GM23338 (cell line): Measurements from ENCODE around the gene ETAA1. TPM values are rescaled to one million over a fixed set of nuclear protein-coding genes. Genes with fewer than 3 reads are reported as not detected.

Experiments
- ATAC-seq: fragments of 200-7000 bp; cut with Tn5 transposase; 3 replicates; pipeline ENCODE4 v1.9.1; 2020
- DNase-seq: peaks from one replicate; pipeline ENCODE4 v3.0.0-alpha.2; 2015; ENCODE audit warnings: low spot score
- H2AFZ ChIP-seq: fragments of 200-600 bp; sonication (generic); 2 replicates; pipeline ENCODE4 v1.8.0; 2016; ENCODE audit warnings: antibody characterized with exemption, mild to moderate bottlenecking, moderate library complexity
- H3F3A ChIP-seq: fragments of 200-600 bp; sonication (generic); replicated peaks from 2 replicates; pipeline ENCODE4 v1.8.0; 2017; ENCODE audit warnings: antibody characterized with exemption, mixed run types, low read depth
- H3K27ac ChIP-seq: fragments of 200-600 bp; sonication (generic); 2 replicates; pipeline ENCODE4 v1.6.1; 2016; ENCODE audit warnings: low read depth
- H3K27me3 ChIP-seq: fragments of 200-600 bp; sonication (generic); 2 replicates; pipeline ENCODE4 v1.8.0; 2016; ENCODE audit warnings: mild to moderate bottlenecking, mixed run types, moderate library complexity; ENCODE audit not compliant: insufficient read depth
- H3K36me3 ChIP-seq: fragments of 200-600 bp; sonication (generic); 2 replicates; pipeline ENCODE4 v1.8.0; 2016; ENCODE audit warnings: mild to moderate bottlenecking; ENCODE audit not compliant: insufficient read depth
- H3K4me1 ChIP-seq: fragments of 200-600 bp; sonication (generic); 2 replicates; pipeline ENCODE4 v1.8.0; 2016; ENCODE audit warnings: mild to moderate bottlenecking, moderate library complexity; ENCODE audit not compliant: insufficient read depth
- H3K4me2 ChIP-seq: fragments of 200-600 bp; sonication (generic); 2 replicates; pipeline ENCODE4 v1.7.1; 2017; ENCODE audit warnings: mixed run types
- H3K4me3 ChIP-seq: fragments of 200-600 bp; sonication (generic); 2 replicates; pipeline ENCODE4 v1.6.1; 2016; ENCODE audit warnings: mixed run types
- H3K79me2 ChIP-seq: fragments of 200-600 bp; sonication (generic); replicated peaks from 2 replicates; pipeline ENCODE4 v1.8.0; 2017; ENCODE audit warnings: mild to moderate bottlenecking; ENCODE audit not compliant: insufficient read depth
- H3K9me2 ChIP-seq: fragments of 200-600 bp; sonication (generic); 2 replicates; pipeline ENCODE4 v1.8.0; 2017; ENCODE audit not compliant: insufficient read depth
- H4K20me1 ChIP-seq: fragments of 200-600 bp; sonication (generic); replicated peaks from 2 replicates; pipeline ENCODE4 v1.8.0; 2017; ENCODE audit warnings: mild to moderate bottlenecking; ENCODE audit not compliant: insufficient read depth
- H3K27ac Mint-ChIP-seq: 2 replicates; pipeline ENCODE4 v1.8.0; 2020; ENCODE audit warnings: inconsistent platforms, mild to moderate bottlenecking, moderate library complexity, mixed read lengths
- H3K27me3 Mint-ChIP-seq: 3 replicates; pipeline ENCODE4 v1.8.0; 2022; ENCODE audit warnings: low read depth, mild to moderate bottlenecking, moderate library complexity, mixed read lengths, inconsistent platforms; ENCODE audit not compliant: insufficient read depth, poor library complexity
- H3K36me3 Mint-ChIP-seq: 3 replicates; pipeline ENCODE4 v1.8.0; 2021; ENCODE audit warnings: low read depth, mild to moderate bottlenecking, inconsistent platforms, moderate library complexity, mixed read lengths
- H3K4me1 Mint-ChIP-seq: 3 replicates; pipeline ENCODE4 v1.8.0; 2020; ENCODE audit warnings: mild to moderate bottlenecking, inconsistent platforms, mixed read lengths
- H3K4me3 Mint-ChIP-seq: 3 replicates; pipeline ENCODE4 v1.8.0; 2021; ENCODE audit warnings: moderate library complexity, mild to moderate bottlenecking, inconsistent platforms, mixed read lengths
- H3K9me3 Mint-ChIP-seq: 3 replicates; pipeline ENCODE4 v1.8.0; 2020; ENCODE audit warnings: moderate library complexity, mild to moderate bottlenecking, inconsistent platforms, mixed read lengths
- CTCF ChIP-seq, 2 experiments: fragments of 200-600 bp in 1 of 2; sonication (generic) in 1 of 2; conservative IDR thresholded peaks; 2 replicates each; pipeline versions ENCODE4 v1.5.1 to v1.6.1; 2016 to 2017; ENCODE audit warnings: antibody characterized with exemption in 2 of 2, low read depth in 2 of 2, mild to moderate bottlenecking in 2 of 2, moderate library complexity in 1 of 2
- EZH2phosphoT487 ChIP-seq: fragments of 200-600 bp; sonication (generic); IDR thresholded peaks from one replicate; pipeline ENCODE4 v1.8.1; 2018; ENCODE audit warnings: antibody characterized with exemption; ENCODE audit not compliant: unreplicated experiment
- JUNB ChIP-seq: IDR thresholded peaks from one replicate; pipeline ENCODE4 v1.6.1; 2016; ENCODE audit warnings: antibody characterized with exemption; ENCODE audit not compliant: unreplicated experiment
- POLR2AphosphoS5 ChIP-seq: IDR thresholded peaks from 2 replicates; pipeline ENCODE4 v1.6.1; 2016; ENCODE audit warnings: antibody characterized with exemption, low read depth
- REST ChIP-seq: IDR thresholded peaks from one replicate; pipeline ENCODE4 v1.6.1; 2018; ENCODE audit warnings: antibody characterized with exemption; ENCODE audit not compliant: unreplicated experiment
- STAT1 ChIP-seq: IDR thresholded peaks from one replicate; pipeline ENCODE4 v1.6.1; 2016; ENCODE audit warnings: antibody characterized with exemption; ENCODE audit not compliant: unreplicated experiment
- ZNF331 ChIP-seq: fragments of 250-450 bp; sonication (Bioruptor Pico); IDR thresholded peaks from 2 replicates; pipeline ENCODE4 v1.5.0; 2020; ENCODE audit warnings: low read depth, mild to moderate bottlenecking, moderate library complexity
- polyA plus RNA-seq: library from polyadenylated mRNA; unstranded; fragments of >200 nt; fragmentation: Nextera tagmentation; extraction: Ambion mirVana; gene quantifications from 2 replicates; pipeline ENCODE4 v1.2.1, GENCODE V29; 2016
- total RNA-seq: library from RNA; depleted of rRNA; stranded (reverse); fragments of >200 nt; shearing (Covaris generic); gene quantifications from 2 replicates; pipeline ENCODE4 v1.2.3, GENCODE V29; 2014
- TF ChIP-seq, protein P1 (sequence below): fragments of 250-450 bp; sonication (Bioruptor Pico); IDR thresholded peaks from 2 replicates; pipeline ENCODE4 v1.5.0; 2020; ENCODE audit warnings: mild to moderate bottlenecking, moderate library complexity

ETAA1 gene
- total and polyA plus RNA-seq, 2 experiments from 2014 or later = 22.2 to 45.5 TPM

- TF ChIP-seq, protein P1, sequence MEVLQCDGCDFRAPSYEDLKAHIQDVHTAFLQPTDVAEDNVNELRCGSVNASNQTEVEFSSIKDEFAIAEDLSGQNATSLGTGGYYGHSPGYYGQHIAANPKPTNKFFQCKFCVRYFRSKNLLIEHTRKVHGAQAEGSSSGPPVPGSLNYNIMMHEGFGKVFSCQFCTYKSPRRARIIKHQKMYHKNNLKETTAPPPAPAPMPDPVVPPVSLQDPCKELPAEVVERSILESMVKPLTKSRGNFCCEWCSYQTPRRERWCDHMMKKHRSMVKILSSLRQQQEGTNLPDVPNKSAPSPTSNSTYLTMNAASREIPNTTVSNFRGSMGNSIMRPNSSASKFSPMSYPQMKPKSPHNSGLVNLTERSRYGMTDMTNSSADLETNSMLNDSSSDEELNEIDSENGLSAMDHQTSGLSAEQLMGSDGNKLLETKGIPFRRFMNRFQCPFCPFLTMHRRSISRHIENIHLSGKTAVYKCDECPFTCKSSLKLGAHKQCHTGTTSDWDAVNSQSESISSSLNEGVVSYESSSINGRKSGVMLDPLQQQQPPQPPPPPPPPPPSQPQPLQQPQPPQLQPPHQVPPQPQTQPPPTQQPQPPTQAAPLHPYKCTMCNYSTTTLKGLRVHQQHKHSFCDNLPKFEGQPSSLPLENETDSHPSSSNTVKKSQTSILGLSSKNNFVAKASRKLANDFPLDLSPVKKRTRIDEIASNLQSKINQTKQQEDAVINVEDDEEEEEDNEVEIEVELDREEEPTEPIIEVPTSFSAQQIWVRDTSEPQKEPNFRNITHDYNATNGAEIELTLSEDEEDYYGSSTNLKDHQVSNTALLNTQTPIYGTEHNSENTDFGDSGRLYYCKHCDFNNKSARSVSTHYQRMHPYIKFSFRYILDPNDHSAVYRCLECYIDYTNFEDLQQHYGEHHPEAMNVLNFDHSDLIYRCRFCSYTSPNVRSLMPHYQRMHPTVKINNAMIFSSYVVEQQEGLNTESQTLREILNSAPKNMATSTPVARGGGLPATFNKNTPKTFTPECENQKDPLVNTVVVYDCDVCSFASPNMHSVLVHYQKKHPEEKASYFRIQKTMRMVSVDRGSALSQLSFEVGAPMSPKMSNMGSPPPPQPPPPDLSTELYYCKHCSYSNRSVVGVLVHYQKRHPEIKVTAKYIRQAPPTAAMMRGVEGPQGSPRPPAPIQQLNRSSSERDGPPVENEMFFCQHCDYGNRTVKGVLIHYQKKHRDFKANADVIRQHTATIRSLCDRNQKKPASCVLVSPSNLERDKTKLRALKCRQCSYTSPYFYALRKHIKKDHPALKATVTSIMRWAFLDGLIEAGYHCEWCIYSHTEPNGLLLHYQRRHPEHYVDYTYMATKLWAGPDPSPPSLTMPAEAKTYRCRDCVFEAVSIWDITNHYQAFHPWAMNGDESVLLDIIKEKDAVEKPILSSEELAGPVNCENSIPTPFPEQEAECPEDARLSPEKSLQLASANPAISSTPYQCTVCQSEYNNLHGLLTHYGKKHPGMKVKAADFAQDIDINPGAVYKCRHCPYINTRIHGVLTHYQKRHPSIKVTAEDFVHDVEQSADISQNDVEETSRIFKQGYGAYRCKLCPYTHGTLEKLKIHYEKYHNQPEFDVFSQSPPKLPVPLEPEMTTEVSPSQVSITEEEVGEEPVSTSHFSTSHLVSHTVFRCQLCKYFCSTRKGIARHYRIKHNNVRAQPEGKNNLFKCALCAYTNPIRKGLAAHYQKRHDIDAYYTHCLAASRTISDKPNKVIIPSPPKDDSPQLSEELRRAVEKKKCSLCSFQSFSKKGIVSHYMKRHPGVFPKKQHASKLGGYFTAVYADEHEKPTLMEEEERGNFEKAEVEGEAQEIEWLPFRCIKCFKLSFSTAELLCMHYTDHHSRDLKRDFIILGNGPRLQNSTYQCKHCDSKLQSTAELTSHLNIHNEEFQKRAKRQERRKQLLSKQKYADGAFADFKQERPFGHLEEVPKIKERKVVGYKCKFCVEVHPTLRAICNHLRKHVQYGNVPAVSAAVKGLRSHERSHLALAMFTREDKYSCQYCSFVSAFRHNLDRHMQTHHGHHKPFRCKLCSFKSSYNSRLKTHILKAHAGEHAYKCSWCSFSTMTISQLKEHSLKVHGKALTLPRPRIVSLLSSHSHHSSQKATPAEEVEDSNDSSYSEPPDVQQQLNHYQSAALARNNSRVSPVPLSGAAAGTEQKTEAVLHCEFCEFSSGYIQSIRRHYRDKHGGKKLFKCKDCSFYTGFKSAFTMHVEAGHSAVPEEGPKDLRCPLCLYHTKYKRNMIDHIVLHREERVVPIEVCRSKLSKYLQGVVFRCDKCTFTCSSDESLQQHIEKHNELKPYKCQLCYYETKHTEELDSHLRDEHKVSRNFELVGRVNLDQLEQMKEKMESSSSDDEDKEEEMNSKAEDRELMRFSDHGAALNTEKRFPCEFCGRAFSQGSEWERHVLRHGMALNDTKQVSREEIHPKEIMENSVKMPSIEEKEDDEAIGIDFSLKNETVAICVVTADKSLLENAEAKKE (CRISPR knock-in tag) = no peak
These were observed 18.1 kb upstream of the ETAA1 start (continued) for GRCh38 chr2:67379048-67379447.

GRCh38 chr2:67384123-67384822 lies 12.9 kb upstream of the ETAA1 start:
- Mint-ChIP-seq H3K4me1 (peaks cover 9% of the 10 kb centered on the region; the same call in 2 of the 3 replicates), H3K27me3 (peaks cover under 1% of the 10 kb centered on the region), H3K27ac (no peak overlapping the region), H3K36me3 (no peaks in the 10 kb centered on the region), H3K9me3 (peaks cover 2% of the 10 kb centered on the region; the same call in 1 of the 3 replicates), H3K4me3 (no peak overlapping the region)
- no peak overlapping the region for H3K27ac ChIP-seq
- 0 out of 2 replicates have a peak, but pooled peaks cover 4% of the 10 kb centered on the region for H3K9me2 ChIP-seq
- no peaks in the 10 kb centered on the region for H4K20me1 ChIP-seq
- no peak overlapping the region for H2AFZ ChIP-seq
- DNase-seq = no peak
- H3F3A ChIP-seq = no peaks in the 10 kb centered on the region
- H3K27me3 ChIP-seq = no peaks in the 10 kb centered on the region
- H3K79me2 ChIP-seq = no peaks in the 10 kb centered on the region
- no peaks in the 10 kb centered on the region for H3K36me3 ChIP-seq
- no peak overlapping the region for H3K4me2 ChIP-seq
- no peak overlapping the region for H3K4me3 ChIP-seq
- no peak for TF ChIP-seq EZH2phosphoT487
- no peak for TF ChIP-seq CTCF (conservative IDR thresholded peaks at IDR 0.05; ENCODE audit: low read depth in 2 of 2)
- no peak for TF ChIP-seq STAT1
- no peak for TF ChIP-seq REST
- TF ChIP-seq JUNB = no peak
- no peak for TF ChIP-seq ZNF331 (CRISPR knock-in tag)
- TF ChIP-seq POLR2AphosphoS5 = no peak
- no peak for ATAC-seq
- peaks cover 13% of the 10 kb centered on the region for H3K4me1 ChIP-seq
